Liver (tissue), 3 donors: ENCODE data around the gene RPL13A.

ENCODE experiments used
- EGR1 ChIP-seq, 2 donors: IDR thresholded peaks; 2 replicates each; pipeline ENCODE4 v1.6.1; 2016 to 2018; ENCODE audit warnings: antibody characterized with exemption in 2 of 2, low read depth in 2 of 2
- HNF4A ChIP-seq, 2 donors: conservative IDR thresholded peaks; 2 replicates each; pipeline ENCODE4 v1.6.1; 2016; ENCODE audit warnings: antibody characterized with exemption in 2 of 2, mild to moderate bottlenecking in 2 of 2
- JUND ChIP-seq, 2 donors: IDR thresholded peaks; 2 replicates each; pipeline ENCODE4 v1.6.1; 2016; ENCODE audit warnings: antibody characterized with exemption in 2 of 2
- RAD21 ChIP-seq, 2 donors: IDR thresholded peaks; 2 replicates each; pipeline ENCODE4 v1.6.1; 2016; ENCODE audit warnings: antibody characterized with exemption in 2 of 2, mild to moderate bottlenecking in 2 of 2
- RXRA ChIP-seq, 2 donors: IDR thresholded peaks; 2 replicates each; pipeline ENCODE4 v1.6.1; 2017 to 2018; ENCODE audit warnings: antibody characterized with exemption in 2 of 2, mild to moderate bottlenecking in 1 of 2
- SP1 ChIP-seq: IDR thresholded peaks from 2 replicates; pipeline ENCODE4 v1.6.1; 2018; ENCODE audit warnings: antibody characterized with exemption, mild to moderate bottlenecking
- YY1 ChIP-seq: IDR thresholded peaks from 2 replicates; pipeline ENCODE4 v1.6.1; 2016; ENCODE audit warnings: antibody characterized with exemption, mild to moderate bottlenecking
- TF ChIP-seq, protein P1 (sequence below): fragments of 150-350 bp; IDR thresholded peaks from 2 replicates; pipeline ENCODE4 v1.5.1; 2017; ENCODE audit warnings: improper control_type of control experiment, low read depth, low read length; ENCODE audit not compliant: missing input control
- TF ChIP-seq, protein P2 (sequence below): IDR thresholded peaks from 2 replicates; pipeline ENCODE4 v1.6.1; 2016; ENCODE audit warnings: antibody characterized with exemption, mild to moderate bottlenecking
- TF ChIP-seq, protein P3 (sequence below): IDR thresholded peaks from 2 replicates; pipeline ENCODE4 v1.6.1; 2016; ENCODE audit warnings: antibody characterized with exemption
- donor health status: healthy.
- donor health status: healthy.

DNA sequence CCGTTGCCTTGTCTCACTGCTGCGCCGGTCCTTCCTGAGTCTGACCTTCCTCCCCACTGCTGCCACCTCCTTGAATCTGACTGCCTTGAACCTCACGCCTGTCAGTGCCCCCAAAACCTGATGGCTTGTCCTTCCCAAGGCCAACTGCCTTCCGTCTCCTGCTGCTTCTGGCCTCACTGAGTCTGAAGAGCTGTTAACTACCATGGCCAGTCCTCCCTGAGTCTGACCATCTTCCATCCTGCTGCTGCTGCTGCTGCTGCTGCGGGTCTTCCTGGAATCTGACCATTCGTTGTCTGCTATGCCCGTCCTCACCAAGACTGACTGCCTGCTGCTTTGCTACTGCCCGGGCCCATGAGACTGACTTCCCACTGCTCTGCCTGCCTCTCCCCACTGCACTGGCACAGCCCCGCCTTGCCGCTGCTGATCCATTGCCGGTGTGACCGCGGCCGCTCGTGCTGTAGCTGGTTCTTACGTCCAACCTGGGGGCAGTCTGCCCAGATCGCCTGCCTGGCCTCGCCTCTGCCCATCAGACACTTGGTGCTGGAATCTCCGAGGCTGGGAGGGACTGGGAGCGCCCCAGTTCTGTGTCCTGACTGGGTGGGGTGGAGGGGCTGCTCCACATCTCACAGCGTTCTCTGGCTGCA lies 37.5 kb downstream of the RPL13A start:
- TF ChIP-seq HNF4A (conservative IDR thresholded peaks at IDR 0.05), result no peak
- TF ChIP-seq, protein P1, sequence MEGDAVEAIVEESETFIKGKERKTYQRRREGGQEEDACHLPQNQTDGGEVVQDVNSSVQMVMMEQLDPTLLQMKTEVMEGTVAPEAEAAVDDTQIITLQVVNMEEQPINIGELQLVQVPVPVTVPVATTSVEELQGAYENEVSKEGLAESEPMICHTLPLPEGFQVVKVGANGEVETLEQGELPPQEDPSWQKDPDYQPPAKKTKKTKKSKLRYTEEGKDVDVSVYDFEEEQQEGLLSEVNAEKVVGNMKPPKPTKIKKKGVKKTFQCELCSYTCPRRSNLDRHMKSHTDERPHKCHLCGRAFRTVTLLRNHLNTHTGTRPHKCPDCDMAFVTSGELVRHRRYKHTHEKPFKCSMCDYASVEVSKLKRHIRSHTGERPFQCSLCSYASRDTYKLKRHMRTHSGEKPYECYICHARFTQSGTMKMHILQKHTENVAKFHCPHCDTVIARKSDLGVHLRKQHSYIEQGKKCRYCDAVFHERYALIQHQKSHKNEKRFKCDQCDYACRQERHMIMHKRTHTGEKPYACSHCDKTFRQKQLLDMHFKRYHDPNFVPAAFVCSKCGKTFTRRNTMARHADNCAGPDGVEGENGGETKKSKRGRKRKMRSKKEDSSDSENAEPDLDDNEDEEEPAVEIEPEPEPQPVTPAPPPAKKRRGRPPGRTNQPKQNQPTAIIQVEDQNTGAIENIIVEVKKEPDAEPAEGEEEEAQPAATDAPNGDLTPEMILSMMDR, result no peak
- no peak for TF ChIP-seq SP1
- no peak for TF ChIP-seq RXRA (IDR thresholded peaks at IDR 0.05)
- TF ChIP-seq, protein P2, sequence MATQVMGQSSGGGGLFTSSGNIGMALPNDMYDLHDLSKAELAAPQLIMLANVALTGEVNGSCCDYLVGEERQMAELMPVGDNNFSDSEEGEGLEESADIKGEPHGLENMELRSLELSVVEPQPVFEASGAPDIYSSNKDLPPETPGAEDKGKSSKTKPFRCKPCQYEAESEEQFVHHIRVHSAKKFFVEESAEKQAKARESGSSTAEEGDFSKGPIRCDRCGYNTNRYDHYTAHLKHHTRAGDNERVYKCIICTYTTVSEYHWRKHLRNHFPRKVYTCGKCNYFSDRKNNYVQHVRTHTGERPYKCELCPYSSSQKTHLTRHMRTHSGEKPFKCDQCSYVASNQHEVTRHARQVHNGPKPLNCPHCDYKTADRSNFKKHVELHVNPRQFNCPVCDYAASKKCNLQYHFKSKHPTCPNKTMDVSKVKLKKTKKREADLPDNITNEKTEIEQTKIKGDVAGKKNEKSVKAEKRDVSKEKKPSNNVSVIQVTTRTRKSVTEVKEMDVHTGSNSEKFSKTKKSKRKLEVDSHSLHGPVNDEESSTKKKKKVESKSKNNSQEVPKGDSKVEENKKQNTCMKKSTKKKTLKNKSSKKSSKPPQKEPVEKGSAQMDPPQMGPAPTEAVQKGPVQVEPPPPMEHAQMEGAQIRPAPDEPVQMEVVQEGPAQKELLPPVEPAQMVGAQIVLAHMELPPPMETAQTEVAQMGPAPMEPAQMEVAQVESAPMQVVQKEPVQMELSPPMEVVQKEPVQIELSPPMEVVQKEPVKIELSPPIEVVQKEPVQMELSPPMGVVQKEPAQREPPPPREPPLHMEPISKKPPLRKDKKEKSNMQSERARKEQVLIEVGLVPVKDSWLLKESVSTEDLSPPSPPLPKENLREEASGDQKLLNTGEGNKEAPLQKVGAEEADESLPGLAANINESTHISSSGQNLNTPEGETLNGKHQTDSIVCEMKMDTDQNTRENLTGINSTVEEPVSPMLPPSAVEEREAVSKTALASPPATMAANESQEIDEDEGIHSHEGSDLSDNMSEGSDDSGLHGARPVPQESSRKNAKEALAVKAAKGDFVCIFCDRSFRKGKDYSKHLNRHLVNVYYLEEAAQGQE, result no peak
- no peak for TF ChIP-seq RAD21 (IDR thresholded peaks at IDR 0.05)
- TF ChIP-seq JUND (IDR thresholded peaks at IDR 0.05), result no peak
- TF ChIP-seq, protein P3, sequence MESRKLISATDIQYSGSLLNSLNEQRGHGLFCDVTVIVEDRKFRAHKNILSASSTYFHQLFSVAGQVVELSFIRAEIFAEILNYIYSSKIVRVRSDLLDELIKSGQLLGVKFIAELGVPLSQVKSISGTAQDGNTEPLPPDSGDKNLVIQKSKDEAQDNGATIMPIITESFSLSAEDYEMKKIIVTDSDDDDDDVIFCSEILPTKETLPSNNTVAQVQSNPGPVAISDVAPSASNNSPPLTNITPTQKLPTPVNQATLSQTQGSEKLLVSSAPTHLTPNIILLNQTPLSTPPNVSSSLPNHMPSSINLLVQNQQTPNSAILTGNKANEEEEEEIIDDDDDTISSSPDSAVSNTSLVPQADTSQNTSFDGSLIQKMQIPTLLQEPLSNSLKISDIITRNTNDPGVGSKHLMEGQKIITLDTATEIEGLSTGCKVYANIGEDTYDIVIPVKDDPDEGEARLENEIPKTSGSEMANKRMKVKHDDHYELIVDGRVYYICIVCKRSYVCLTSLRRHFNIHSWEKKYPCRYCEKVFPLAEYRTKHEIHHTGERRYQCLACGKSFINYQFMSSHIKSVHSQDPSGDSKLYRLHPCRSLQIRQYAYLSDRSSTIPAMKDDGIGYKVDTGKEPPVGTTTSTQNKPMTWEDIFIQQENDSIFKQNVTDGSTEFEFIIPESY, result no peak
- TF ChIP-seq YY1, result no peak
- TF ChIP-seq EGR1 (IDR thresholded peaks at IDR 0.05; ENCODE audit: low read depth in 2 of 2), result no peak
